NCI-H1930 (cell line): ENCODE measurements around the gene RASGRF2.
"Not testable (repeated sequence)": the region's sequence is repeated elsewhere in the genome, so short reads cannot be mapped to it uniquely, and the experiment has no call there.

ENCODE experiments used
- DNase-seq, 2 experiments: peaks; one replicate each; lab custom pipeline; 2025; lab: John Stamatoyannopoulos, UW

The RASGRF2 gene

GRCh38 chr5:80985600-80986228 lies 25.6 kb downstream of the RASGRF2 start:
- no peak for DNase-seq

- no peak for DNase-seq
Measured at GRCh38 chr5:80986382-80986781, 26.2 kb downstream of the RASGRF2 start.

GRCh38 chr5:80987078-80987766 lies 27.1 kb downstream of the RASGRF2 start:
- DNase-seq: no peak

GRCh38 chr5:80988419-80988935 lies 28.3 kb downstream of the RASGRF2 start:
- no peak for DNase-seq

GRCh38 chr5:80989883-80990282 lies 29.7 kb downstream of the RASGRF2 start:
- DNase-seq: no peak

- DNase-seq: no peak
Measured at GRCh38 chr5:80990527-80990926, 30.4 kb downstream of the RASGRF2 start.

- no peak for DNase-seq
Measured at GRCh38 chr5:80990971-80991370, 30.8 kb downstream of the RASGRF2 start.

- no peak for DNase-seq
Measured at GRCh38 chr5:80995908-80996307, 35.7 kb downstream of the RASGRF2 start.

- DNase-seq: no peak
Measured at GRCh38 chr5:80998590-80998979, 38.4 kb downstream of the RASGRF2 start.

- DNase-seq: no peak
Measured at GRCh38 chr5:81003811-81004386, 43.7 kb downstream of the RASGRF2 start.

- DNase-seq: no peak
Measured at GRCh38 chr5:81005708-81006107, 45.5 kb downstream of the RASGRF2 start.

GRCh38 chr5:81006231-81006630 lies 46.1 kb downstream of the RASGRF2 start:
- no peak for DNase-seq

GRCh38 chr5:81006947-81007636 lies 46.9 kb downstream of the RASGRF2 start:
- no peak for DNase-seq

- no peak for DNase-seq
Measured at GRCh38 chr5:81007637-81008027, 47.5 kb downstream of the RASGRF2 start.

GRCh38 chr5:81010336-81011169 lies 50.4 kb downstream of the RASGRF2 start:
- no peak for DNase-seq

GRCh38 chr5:81014348-81014747 lies 54.2 kb downstream of the RASGRF2 start:
- DNase-seq: no peak

GRCh38 chr5:81016116-81016515 lies 56.0 kb downstream of the RASGRF2 start:
- no peak for DNase-seq

- DNase-seq: no peak
Measured at GRCh38 chr5:81017320-81017719, 57.2 kb downstream of the RASGRF2 start.

GRCh38 chr5:81018608-81019007 lies 58.4 kb downstream of the RASGRF2 start:
- DNase-seq: not testable (repeated sequence)

- DNase-seq: no peak
Measured at GRCh38 chr5:81019748-81020147, 59.6 kb downstream of the RASGRF2 start.

- no peak for DNase-seq
Measured at GRCh38 chr5:81020478-81021167, 60.5 kb downstream of the RASGRF2 start.
